ENCODE data around the gene KIAA0513.

The KIAA0513 gene

GRCh38 chr16:85075236-85075924 is 47.8 kb downstream of the KIAA0513 start:
- no peak for DNase-seq (ENCODE audit: low spot score)
- in situ Hi-C loops (cut with MboI; ENCODE audit: low pct_unique_long_range_greater_than_20kb, low sequenced_read_pairs, unreplicated experiment) = no loop called here
- TF ChIP-seq, protein P1, sequence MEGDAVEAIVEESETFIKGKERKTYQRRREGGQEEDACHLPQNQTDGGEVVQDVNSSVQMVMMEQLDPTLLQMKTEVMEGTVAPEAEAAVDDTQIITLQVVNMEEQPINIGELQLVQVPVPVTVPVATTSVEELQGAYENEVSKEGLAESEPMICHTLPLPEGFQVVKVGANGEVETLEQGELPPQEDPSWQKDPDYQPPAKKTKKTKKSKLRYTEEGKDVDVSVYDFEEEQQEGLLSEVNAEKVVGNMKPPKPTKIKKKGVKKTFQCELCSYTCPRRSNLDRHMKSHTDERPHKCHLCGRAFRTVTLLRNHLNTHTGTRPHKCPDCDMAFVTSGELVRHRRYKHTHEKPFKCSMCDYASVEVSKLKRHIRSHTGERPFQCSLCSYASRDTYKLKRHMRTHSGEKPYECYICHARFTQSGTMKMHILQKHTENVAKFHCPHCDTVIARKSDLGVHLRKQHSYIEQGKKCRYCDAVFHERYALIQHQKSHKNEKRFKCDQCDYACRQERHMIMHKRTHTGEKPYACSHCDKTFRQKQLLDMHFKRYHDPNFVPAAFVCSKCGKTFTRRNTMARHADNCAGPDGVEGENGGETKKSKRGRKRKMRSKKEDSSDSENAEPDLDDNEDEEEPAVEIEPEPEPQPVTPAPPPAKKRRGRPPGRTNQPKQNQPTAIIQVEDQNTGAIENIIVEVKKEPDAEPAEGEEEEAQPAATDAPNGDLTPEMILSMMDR (IDR thresholded peaks at IDR 0.05; ENCODE audit: extremely low read depth, insufficient read depth, missing control alignments) = no peak

DNA sequence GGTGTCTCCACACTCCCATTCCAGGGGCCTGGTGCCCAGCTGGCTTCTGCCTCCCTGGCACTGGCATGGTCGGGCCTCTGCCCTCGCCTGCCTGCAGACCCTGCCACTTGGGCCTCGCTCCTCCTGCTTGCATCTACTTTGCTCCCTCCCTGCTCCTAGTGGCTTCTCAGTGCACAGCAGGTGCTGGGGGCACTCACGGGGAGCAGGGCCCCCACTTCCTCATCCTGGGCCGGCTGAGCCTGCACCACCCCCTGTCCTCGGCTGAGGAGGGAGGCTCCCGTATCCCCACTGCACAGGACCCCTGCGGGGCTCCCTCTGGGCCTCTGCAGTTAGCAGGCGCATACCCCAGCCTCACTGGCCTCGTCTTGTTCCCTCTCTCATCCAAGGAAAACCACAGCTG is 49.4 kb downstream of the KIAA0513 start:
- DNase-seq (ENCODE audit: low spot score) = no peak
- TF ChIP-seq, protein P1 (IDR thresholded peaks at IDR 0.05; ENCODE audit: extremely low read depth, insufficient read depth, missing control alignments) = no peak
- in situ Hi-C loops (cut with MboI; ENCODE audit: low pct_unique_long_range_greater_than_20kb, low sequenced_read_pairs, unreplicated experiment) = no loop called here

- TF ChIP-seq, protein P1 (IDR thresholded peaks at IDR 0.05; ENCODE audit: extremely low read depth, insufficient read depth, missing control alignments) = no peak
- in situ Hi-C loops (cut with MboI; ENCODE audit: low pct_unique_long_range_greater_than_20kb, low sequenced_read_pairs, unreplicated experiment) = no loop called here
- no peak for DNase-seq (ENCODE audit: low spot score)
Measured at GRCh38 chr16:85077576-85078125, 50.1 kb downstream of the KIAA0513 start.

DNA sequence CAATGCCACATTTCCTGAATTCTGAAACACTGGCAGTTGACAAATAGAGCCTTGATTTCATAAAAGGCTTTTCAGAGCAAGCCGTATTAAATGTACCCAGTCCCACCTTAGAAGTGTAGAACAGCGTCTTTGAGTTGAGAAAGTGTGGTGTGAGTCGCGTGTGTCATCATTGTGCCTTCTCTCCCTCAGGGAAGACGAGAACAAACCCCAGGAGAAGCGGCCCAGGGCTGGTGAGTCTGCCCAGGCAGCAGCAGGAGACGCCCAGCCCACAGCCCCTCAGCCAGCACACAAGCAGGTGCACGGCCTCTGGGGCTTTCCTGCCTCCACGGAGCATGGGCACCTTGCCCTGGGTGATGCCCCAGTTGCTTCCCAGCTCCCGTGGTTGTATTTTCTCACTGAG is 50.6 kb downstream of the KIAA0513 start:
- TF ChIP-seq, protein P1 (IDR thresholded peaks at IDR 0.05; ENCODE audit: extremely low read depth, insufficient read depth, missing control alignments) = no peak
- no peak for DNase-seq (ENCODE audit: low spot score)
- in situ Hi-C loops (cut with MboI; ENCODE audit: low pct_unique_long_range_greater_than_20kb, low sequenced_read_pairs, unreplicated experiment) = no loop called here

GRCh38 chr16:85078952-85079351 is 51.4 kb downstream of the KIAA0513 start:
- TF ChIP-seq, protein P1 (IDR thresholded peaks at IDR 0.05; ENCODE audit: extremely low read depth, insufficient read depth, missing control alignments) = no peak
- in situ Hi-C loops (cut with MboI; ENCODE audit: low pct_unique_long_range_greater_than_20kb, low sequenced_read_pairs, unreplicated experiment) = no loop called here

DNA sequence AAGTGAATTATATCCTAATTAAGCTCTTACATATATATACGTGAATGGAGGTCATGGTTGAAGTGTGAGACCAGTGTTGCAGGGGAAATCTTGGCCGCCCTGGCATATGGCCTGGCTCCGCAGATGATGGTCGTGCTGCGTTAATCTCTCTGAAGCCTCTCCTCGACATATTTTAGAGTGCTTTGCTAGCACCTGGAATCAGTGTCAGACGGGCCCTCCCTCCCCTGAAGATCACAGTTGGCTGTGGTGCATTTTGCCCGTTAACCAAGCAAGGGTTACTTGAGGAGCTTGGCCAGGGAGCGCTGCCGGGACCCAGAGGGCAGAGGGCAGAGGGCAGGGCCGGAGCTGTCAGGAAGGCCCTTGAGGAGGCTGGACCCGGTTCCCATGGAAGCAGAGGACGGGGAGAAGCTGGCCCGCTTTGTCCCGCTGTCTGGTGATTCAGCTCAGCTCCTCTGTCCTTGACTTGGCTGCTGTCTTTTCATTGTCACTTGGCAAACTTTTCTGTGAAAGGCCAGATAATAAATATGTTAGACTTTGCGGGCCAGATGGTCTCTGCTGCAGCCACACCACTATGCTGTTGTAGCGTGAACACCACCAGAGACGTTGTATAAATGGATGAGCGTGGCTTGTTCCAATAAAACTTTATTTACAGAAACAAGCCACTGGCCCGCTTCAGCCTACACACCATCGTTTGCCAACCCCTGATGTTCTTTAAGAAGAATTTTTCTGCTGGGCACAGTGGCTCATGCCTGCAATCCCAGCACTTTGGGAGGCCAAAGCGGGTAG is 52.4 kb downstream of the KIAA0513 start:
- TF ChIP-seq, protein P1 (IDR thresholded peaks at IDR 0.05; ENCODE audit: extremely low read depth, insufficient read depth, missing control alignments) = no peak
- in situ Hi-C loops (cut with MboI; ENCODE audit: low pct_unique_long_range_greater_than_20kb, low sequenced_read_pairs, unreplicated experiment) = no loop called here
- no peak for DNase-seq (ENCODE audit: low spot score)

More at GRCh38 chr16:85078952-85079351, 51.4 kb downstream of the KIAA0513 start:
- DNase-seq (ENCODE audit: low spot score) = no peak
